HCT116 (cell line): ENCODE results near the gene STK16. TPM values are rescaled to one million over a fixed set of nuclear protein-coding genes. Genes with fewer than 3 reads are reported as not detected.

Experiments
- ATAC-seq: fragments of 200-7000 bp; cut with Tn5 transposase; 2 replicates; pipeline ENCODE4 v1.9.1; 2020; ENCODE audit warnings: mild to moderate bottlenecking, moderate library complexity
- BruUV-seq: library from RNA; stranded (reverse); fragments of 400-500 nt; replicated peaks from 2 replicates; lab custom pipeline; 2021; lab: Mats Ljungman, UMichigan
- CTCF ChIA-PET: fragments of 300-600 bp; sonication (Branson Sonifier 250); formaldehyde crosslinking; loops from one replicate; lab custom pipeline; 2021; ENCODE audit warnings: antibody characterized with exemption; lab: Charles Lee
- POLR2A ChIA-PET: fragments of 300-600, 350-600 bp; sonication (Branson Sonifier 250); formaldehyde crosslinking; loops from one replicate; lab custom pipeline; 2021; ENCODE audit warnings: antibody characterized with exemption; lab: Charles Lee
- RAD21 ChIA-PET, 2 experiments: fragments of 300-600 bp; sonication (Branson Sonifier 250); formaldehyde crosslinking; loops; one replicate each; lab custom pipeline; 2023; ENCODE audit warnings: low total read pairs in 2 of 2; ENCODE audit not compliant: uncharacterized antibody in 2 of 2, unreplicated experiment in 2 of 2, low non-redundant PET in 1 of 2; lab: Charles Lee
- DNase-seq: peaks from one replicate; pipeline ENCODE4 v3.0.0-alpha.2; 2010; ENCODE audit warnings: low read depth, low spot score
- H2AFZ ChIP-seq: fragments of 200-600 bp; shearing (Covaris generic), sonication (generic); 2 replicates; pipeline ENCODE4 v1.6.1; 2017; ENCODE audit warnings: low read depth, mixed run types, mixed read lengths, antibody characterized with exemption, low read length; ENCODE audit not compliant: poor library complexity, severe bottlenecking
- H3K27ac ChIP-seq: 2 replicates; pipeline ENCODE4 v1.5.1; 2012; ENCODE audit warnings: low read depth, low read length
- H3K27me3 ChIP-seq: fragments of 200-600 bp; sonication (generic); 2 replicates; pipeline ENCODE4 v1.6.1; 2016; ENCODE audit warnings: mixed run types, low read length, mixed read lengths; ENCODE audit not compliant: insufficient read depth
- H3K36me3 ChIP-seq, 2 experiments: fragments of 200-500 bp in 1 of 2; fragments of 200-600 bp in 1 of 2; sonication (Bioruptor generic) in 1 of 2; sonication (generic) in 1 of 2; 2 replicates each; pipeline versions ENCODE4 v1.5.1 to v1.6.1; 2014 to 2016; ENCODE audit warnings: low read length in 2 of 2, inconsistent platforms in 1 of 2, mixed read lengths in 1 of 2, mixed run types in 1 of 2; ENCODE audit not compliant: insufficient read depth in 2 of 2, control insufficient read depth in 1 of 2
- H3K4me1 ChIP-seq, 2 experiments: fragments of 200-600 bp in 1 of 2; sonication (generic) in 1 of 2; 2 replicates each; pipeline versions ENCODE4 v1.5.1 to v1.6.1; 2012 to 2017; ENCODE audit warnings: low read length in 2 of 2, inconsistent platforms in 1 of 2, mild to moderate bottlenecking in 1 of 2, mixed read lengths in 1 of 2, mixed run types in 1 of 2, moderate library complexity in 1 of 2; ENCODE audit not compliant: insufficient read depth in 2 of 2, control insufficient read depth in 1 of 2
- H3K4me2 ChIP-seq: fragments of 200-600 bp; sonication (generic); 2 replicates; pipeline ENCODE4 v1.6.1; 2017; ENCODE audit warnings: mixed run types, low read length, mixed read lengths
- H3K4me3 ChIP-seq, 2 experiments: fragments of 200-600 bp in 1 of 2; sonication (generic) in 1 of 2; replicated peaks in 1 of 2; 2 replicates each; pipeline ENCODE4 v1.5.1; 2011 to 2016; ENCODE audit warnings: low read length in 2 of 2, control low read depth in 1 of 2, low read depth in 1 of 2, mild to moderate bottlenecking in 1 of 2, mixed read lengths in 1 of 2, mixed run types in 1 of 2
- H3K79me2 ChIP-seq: fragments of 200-600 bp; sonication (generic); 2 replicates; pipeline ENCODE4 v1.6.1; 2017; ENCODE audit warnings: mild to moderate bottlenecking, mixed run types, low read length, moderate library complexity, mixed read lengths; ENCODE audit not compliant: insufficient read depth
- H3K9ac ChIP-seq: fragments of 200-600 bp; sonication (generic); 2 replicates; pipeline ENCODE4 v1.6.1; 2016; ENCODE audit warnings: low read length, mixed read lengths
- H3K9me2 ChIP-seq: fragments of 200-600 bp; sonication (generic), shearing (Covaris generic); 2 replicates; pipeline ENCODE4 v1.6.1; 2017; ENCODE audit warnings: mixed run types, mild to moderate bottlenecking, moderate library complexity; ENCODE audit not compliant: insufficient read depth
- H3K9me3 ChIP-seq, 2 experiments: fragments of 200-500 bp in 1 of 2; fragments of 200-600 bp in 1 of 2; sonication (Bioruptor generic) in 1 of 2; sonication (generic) in 1 of 2; 2 replicates each; pipeline ENCODE4 v1.6.1; 2014 to 2017; ENCODE audit warnings: low read length in 2 of 2, mixed read lengths in 2 of 2, inconsistent platforms in 1 of 2, low read depth in 1 of 2, mild to moderate bottlenecking in 1 of 2, mixed run types in 1 of 2, moderate library complexity in 1 of 2; ENCODE audit not compliant: control insufficient read depth in 1 of 2, insufficient read depth in 1 of 2
- H4K20me1 ChIP-seq: fragments of 200-600 bp; sonication (generic), shearing (Covaris generic); 2 replicates; pipeline ENCODE4 v1.6.1; 2017; ENCODE audit warnings: mixed run types, mild to moderate bottlenecking, moderate library complexity; ENCODE audit not compliant: insufficient read depth
- SRF ChIP-seq: IDR thresholded peaks from 2 replicates; pipeline ENCODE4 v1.6.1; 2012; ENCODE audit warnings: low read depth
- YY1 ChIP-seq: IDR thresholded peaks from 2 replicates; pipeline ENCODE4 v1.6.1; 2011; ENCODE audit warnings: low read length, low read depth, moderate library complexity, mild to moderate bottlenecking; ENCODE audit not compliant: insufficient replicate concordance; ENCODE audit errors: extremely low read depth
- ZFX ChIP-seq: fragments of 450-650 bp; IDR thresholded peaks from 2 replicates; pipeline ENCODE4 v1.6.1; 2017
- intact Hi-C: fragments of 100-400 bp; cut with micrococcal nuclease; formaldehyde crosslinking; loops from 2 replicates; pipeline ENCODE4 v1.10.0; 2022
- total RNA-seq: library from RNA; stranded (reverse); gene quantifications from one replicate; pipeline ENCODE4 v1.2.1, GENCODE V29; 2021; ENCODE audit not compliant: unreplicated experiment
- TF ChIP-seq, protein P1 (sequence below): IDR thresholded peaks from 2 replicates; pipeline ENCODE4 v1.6.1; 2012
- TF ChIP-seq, protein P2 (sequence below): IDR thresholded peaks from 2 replicates; pipeline ENCODE4 v1.6.1; 2011; ENCODE audit warnings: mild to moderate bottlenecking, low read length, moderate library complexity; ENCODE audit not compliant: insufficient replicate concordance; ENCODE audit errors: extremely low read depth

Gene STK16
- total RNA-seq, 1 experiment from 2014 or later = 31.4 TPM

DNA sequence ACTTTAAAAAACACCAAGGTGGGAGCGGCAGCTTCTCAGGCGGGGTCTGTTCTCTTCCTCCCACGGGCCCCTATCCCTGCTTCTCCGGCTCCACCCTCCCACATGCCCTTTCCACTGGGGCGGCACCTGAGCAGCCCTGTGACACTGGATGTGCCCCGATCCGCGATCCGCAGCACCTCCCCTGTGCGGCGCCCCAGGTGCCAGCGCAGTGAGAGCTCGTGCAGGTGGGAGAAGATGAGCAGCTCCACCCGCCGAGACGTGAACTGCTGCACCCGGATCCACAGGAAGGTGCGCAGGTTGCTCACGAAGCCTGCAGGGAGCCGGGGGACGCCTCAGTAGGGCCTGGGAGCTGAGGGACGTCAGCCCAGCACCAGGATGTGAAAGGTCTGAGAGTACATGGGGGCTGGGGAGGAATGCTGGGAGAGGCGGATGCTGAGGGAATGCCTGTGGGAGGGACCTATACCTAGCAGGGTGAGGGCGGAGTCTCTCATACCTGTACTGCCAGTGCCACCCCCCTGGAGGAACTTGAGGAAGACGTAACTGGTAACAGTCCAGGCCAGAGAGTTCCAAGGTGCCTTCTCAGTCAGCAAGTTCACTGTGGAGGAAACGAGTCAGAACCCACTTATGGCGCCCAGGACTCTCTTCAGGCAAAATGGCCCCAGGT lies 29.3 kb upstream of the STK16 start:
- Histone ChIP-seq H2AFZ (no peak overlapping the region), H3K36me3 (peaks cover 0 to 15% of the 10 kb centered on the region in 2 experiments; a peak in 1 of 4 replicates), H3K9ac (no peak overlapping the region), H3K9me2 (no peaks in the 10 kb centered on the region), H3K9me3 (no peaks in the 10 kb centered on the region), H4K20me1 (no peaks in the 10 kb centered on the region), H3K79me2 (no peaks in the 10 kb centered on the region), H3K4me2 (no peak overlapping the region)
- intact Hi-C loops = no loop called here
- RAD21 ChIA-PET = interaction anchor here in 1 of 2 experiments (0.6 kb wide), 1 partner anchor 9 kb away, joined by 9 read pairs; the partner anchor contains the start of gene ZFAND2B
- no TSS peak for BruUV-seq
- no peak for DNase-seq
- TF ChIP-seq SRF (no peak), YY1 (no peak), ZFX (no peak)
- TF ChIP-seq, protein P1, sequence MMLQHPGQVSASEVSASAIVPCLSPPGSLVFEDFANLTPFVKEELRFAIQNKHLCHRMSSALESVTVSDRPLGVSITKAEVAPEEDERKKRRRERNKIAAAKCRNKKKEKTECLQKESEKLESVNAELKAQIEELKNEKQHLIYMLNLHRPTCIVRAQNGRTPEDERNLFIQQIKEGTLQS = no peak
- TF ChIP-seq, protein P2, sequence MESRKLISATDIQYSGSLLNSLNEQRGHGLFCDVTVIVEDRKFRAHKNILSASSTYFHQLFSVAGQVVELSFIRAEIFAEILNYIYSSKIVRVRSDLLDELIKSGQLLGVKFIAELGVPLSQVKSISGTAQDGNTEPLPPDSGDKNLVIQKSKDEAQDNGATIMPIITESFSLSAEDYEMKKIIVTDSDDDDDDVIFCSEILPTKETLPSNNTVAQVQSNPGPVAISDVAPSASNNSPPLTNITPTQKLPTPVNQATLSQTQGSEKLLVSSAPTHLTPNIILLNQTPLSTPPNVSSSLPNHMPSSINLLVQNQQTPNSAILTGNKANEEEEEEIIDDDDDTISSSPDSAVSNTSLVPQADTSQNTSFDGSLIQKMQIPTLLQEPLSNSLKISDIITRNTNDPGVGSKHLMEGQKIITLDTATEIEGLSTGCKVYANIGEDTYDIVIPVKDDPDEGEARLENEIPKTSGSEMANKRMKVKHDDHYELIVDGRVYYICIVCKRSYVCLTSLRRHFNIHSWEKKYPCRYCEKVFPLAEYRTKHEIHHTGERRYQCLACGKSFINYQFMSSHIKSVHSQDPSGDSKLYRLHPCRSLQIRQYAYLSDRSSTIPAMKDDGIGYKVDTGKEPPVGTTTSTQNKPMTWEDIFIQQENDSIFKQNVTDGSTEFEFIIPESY = no peak
- TF ChIP-seq, all 23 proteins: peak for 0
- ChIA-PET POLR2A (interaction anchor here (2.3 kb wide), 1 partner anchor 9 kb away, joined by 18 read pairs; the partner anchor contains the start of gene ZFAND2B), CTCF (interaction anchor here (0.6 kb wide), 1 partner anchor 37 kb away, joined by 5 read pairs; no protein-coding TSS in a partner anchor)
- Histone ChIP-seq H3K4me1 (peaks cover 9 to 37% of the 10 kb centered on the region in 2 experiments; a peak in 3 of 4 replicates), H3K27me3 (no peaks in the 10 kb centered on the region), H3K4me3 (no peak overlapping the region), H3K27ac (no peak overlapping the region)
- ATAC-seq = no peak
